ENCODE data around the gene TM7SF2. TPM values are rescaled to one million over a fixed set of nuclear protein-coding genes. Genes with fewer than 3 reads are reported as not detected.

TM7SF2 gene
- total RNA-seq, 1 experiment from 2014 or later, result 49.5 TPM

DNA sequence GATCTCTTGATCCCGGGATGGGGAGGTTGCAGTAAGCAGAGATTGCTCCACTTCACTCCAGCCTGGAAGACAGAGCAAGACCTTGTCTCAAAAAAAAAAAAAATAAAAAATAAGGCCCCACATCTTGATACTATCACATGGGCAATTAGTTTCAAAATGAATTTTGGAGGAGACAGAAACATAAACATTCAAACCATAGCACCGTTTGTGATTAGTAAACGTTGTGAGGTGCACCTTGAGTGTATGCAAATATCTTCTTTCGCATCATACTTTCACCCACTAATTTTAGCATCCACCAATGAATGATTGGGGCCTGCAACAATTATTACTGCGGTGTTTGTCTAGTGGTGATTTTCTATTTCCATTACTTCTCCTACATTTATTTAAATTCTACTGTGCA, 47.3 kb downstream of the TM7SF2 start:
- no peaks in the 10 kb centered on the region for H3K27me3 ChIP-seq (ENCODE audit: insufficient read depth, low read depth)
- no peak for DNase-seq
- H3K79me2 ChIP-seq (ENCODE audit: low read depth), result no peaks in the 10 kb centered on the region
- peaks cover 16% of the 10 kb centered on the region for H3F3A ChIP-seq (ENCODE audit: insufficient read depth, low read depth)
- no peak overlapping the region for H3K4me2 ChIP-seq
- H2AFZ ChIP-seq, result no peak overlapping the region
- H3K9me2 ChIP-seq (ENCODE audit: insufficient read depth), result no peaks in the 10 kb centered on the region
- H4K20me1 ChIP-seq (ENCODE audit: insufficient read depth), result no peaks in the 10 kb centered on the region
- H3K4me1 ChIP-seq (replicated peaks; ENCODE audit: insufficient read depth), result no peaks in the 10 kb centered on the region
- no peak overlapping the region for H3K27ac ChIP-seq
- H3K4me3 ChIP-seq, result no peak overlapping the region
- no TSS peak for BruUV-seq (replicated peaks)
- H3K9me3 ChIP-seq (ENCODE audit: insufficient read depth, low read depth), result no peaks in the 10 kb centered on the region
- ChIA-PET POLR2A (ENCODE audit: unreplicated experiment) (no interaction called here), CTCF (no interaction called here)
- intact Hi-C loops (cut with micrococcal nuclease; ENCODE audit: unreplicated experiment), result no loop called here
- TF ChIP-seq EZH2 (IDR thresholded peaks at IDR 0.05; ENCODE audit: low read depth), result no peak
- TF ChIP-seq, protein P1, sequence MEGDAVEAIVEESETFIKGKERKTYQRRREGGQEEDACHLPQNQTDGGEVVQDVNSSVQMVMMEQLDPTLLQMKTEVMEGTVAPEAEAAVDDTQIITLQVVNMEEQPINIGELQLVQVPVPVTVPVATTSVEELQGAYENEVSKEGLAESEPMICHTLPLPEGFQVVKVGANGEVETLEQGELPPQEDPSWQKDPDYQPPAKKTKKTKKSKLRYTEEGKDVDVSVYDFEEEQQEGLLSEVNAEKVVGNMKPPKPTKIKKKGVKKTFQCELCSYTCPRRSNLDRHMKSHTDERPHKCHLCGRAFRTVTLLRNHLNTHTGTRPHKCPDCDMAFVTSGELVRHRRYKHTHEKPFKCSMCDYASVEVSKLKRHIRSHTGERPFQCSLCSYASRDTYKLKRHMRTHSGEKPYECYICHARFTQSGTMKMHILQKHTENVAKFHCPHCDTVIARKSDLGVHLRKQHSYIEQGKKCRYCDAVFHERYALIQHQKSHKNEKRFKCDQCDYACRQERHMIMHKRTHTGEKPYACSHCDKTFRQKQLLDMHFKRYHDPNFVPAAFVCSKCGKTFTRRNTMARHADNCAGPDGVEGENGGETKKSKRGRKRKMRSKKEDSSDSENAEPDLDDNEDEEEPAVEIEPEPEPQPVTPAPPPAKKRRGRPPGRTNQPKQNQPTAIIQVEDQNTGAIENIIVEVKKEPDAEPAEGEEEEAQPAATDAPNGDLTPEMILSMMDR (conservative IDR thresholded peaks at IDR 0.05), result no peak
- H3K36me3 ChIP-seq (ENCODE audit: low read depth), result no peaks in the 10 kb centered on the region

DNA sequence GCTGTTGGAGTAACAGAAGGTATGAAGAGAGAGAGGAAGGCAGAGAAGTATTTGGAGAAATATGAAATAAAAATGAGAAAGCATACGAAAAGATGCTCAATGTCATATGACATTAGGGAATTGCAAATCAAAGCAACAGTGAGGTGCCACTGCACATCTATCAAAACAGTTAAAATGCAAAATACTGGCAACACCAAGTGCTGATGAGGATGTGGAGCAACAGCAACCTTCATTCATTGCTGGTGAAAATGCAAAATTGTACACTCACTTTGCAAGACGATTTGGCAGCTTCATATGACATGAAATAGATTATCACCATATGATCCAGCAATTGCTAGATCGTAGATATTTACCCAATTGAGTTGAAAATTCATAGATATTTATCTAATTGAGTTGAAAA, 49.0 kb downstream of the TM7SF2 start:
- DNase-seq, result no peak
- TF ChIP-seq, protein P1 (conservative IDR thresholded peaks at IDR 0.05), result no peak
- TF ChIP-seq EZH2 (IDR thresholded peaks at IDR 0.05; ENCODE audit: low read depth), result no peak

DNA sequence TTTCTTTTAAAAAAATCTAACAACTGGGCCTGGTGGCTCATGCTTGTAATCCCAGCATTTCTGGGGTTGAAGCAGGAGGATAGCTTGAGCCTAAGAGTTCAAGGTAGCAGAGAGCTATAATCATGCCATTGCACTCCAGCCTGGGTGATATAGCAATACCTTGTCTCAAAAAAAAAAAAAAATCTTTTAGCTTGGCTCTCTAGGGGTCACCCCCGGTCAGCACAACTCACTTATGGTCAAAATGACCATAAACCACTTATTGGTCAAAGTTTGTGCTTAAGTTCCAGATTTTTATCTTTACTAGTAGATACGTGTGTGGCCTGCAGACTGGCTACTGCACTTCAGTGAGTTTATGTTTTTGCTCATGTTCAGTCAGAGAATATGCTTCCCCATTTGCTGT, 52.0 kb downstream of the TM7SF2 start:
- no peak overlapping the region for H2AFZ ChIP-seq
- no peaks in the 10 kb centered on the region for H3K36me3 ChIP-seq (ENCODE audit: low read depth)
- H3K4me2 ChIP-seq, result no peak overlapping the region
- BruUV-seq (replicated peaks), result no TSS peak
- H3K9me3 ChIP-seq (ENCODE audit: insufficient read depth, low read depth), result no peaks in the 10 kb centered on the region
- no peak overlapping the region for H3K27ac ChIP-seq
- H3K79me2 ChIP-seq (ENCODE audit: low read depth), result no peaks in the 10 kb centered on the region
- TF ChIP-seq, protein P1 (conservative IDR thresholded peaks at IDR 0.05), result no peak
- no peak for TF ChIP-seq EZH2 (IDR thresholded peaks at IDR 0.05; ENCODE audit: low read depth)
- ChIA-PET POLR2A (ENCODE audit: unreplicated experiment) (interaction anchor here (0.6 kb wide), 1 partner anchor 354 kb away, joined by 3 read pairs; no protein-coding TSS in a partner anchor), CTCF (interaction anchor here (0.6 kb wide), 1 partner anchor 46 kb away, joined by 4 read pairs; the partner anchor contains the start of gene ZNHIT2)
- no peaks in the 10 kb centered on the region for H4K20me1 ChIP-seq (ENCODE audit: insufficient read depth)
- H3K4me3 ChIP-seq, result no peak overlapping the region
- intact Hi-C loops (cut with micrococcal nuclease; ENCODE audit: unreplicated experiment), result no loop called here
- no peaks in the 10 kb centered on the region for H3K27me3 ChIP-seq (ENCODE audit: insufficient read depth, low read depth)
- no peaks in the 10 kb centered on the region for H3K4me1 ChIP-seq (replicated peaks; ENCODE audit: insufficient read depth)
- H3F3A ChIP-seq (ENCODE audit: insufficient read depth, low read depth), result peaks cover 11% of the 10 kb centered on the region; the same call in 1 of the 2 replicates
- H3K9me2 ChIP-seq (ENCODE audit: insufficient read depth), result no peaks in the 10 kb centered on the region
- DNase-seq, result no peak

More for the DNA sequence above, 49.0 kb downstream of the TM7SF2 start:
- no peaks in the 10 kb centered on the region for H3K36me3 ChIP-seq (ENCODE audit: low read depth)
- H3K9me3 ChIP-seq (ENCODE audit: insufficient read depth, low read depth), result no peaks in the 10 kb centered on the region
- no peaks in the 10 kb centered on the region for H3K79me2 ChIP-seq (ENCODE audit: low read depth)
- no peak overlapping the region for H3K27ac ChIP-seq
- no peaks in the 10 kb centered on the region for H4K20me1 ChIP-seq (ENCODE audit: insufficient read depth)
- H2AFZ ChIP-seq, result no peak overlapping the region
- H3K27me3 ChIP-seq (ENCODE audit: insufficient read depth, low read depth), result no peaks in the 10 kb centered on the region
- H3K4me1 ChIP-seq (replicated peaks; ENCODE audit: insufficient read depth), result no peaks in the 10 kb centered on the region
- intact Hi-C loops (cut with micrococcal nuclease; ENCODE audit: unreplicated experiment), result no loop called here
- BruUV-seq (replicated peaks), result no TSS peak
- ChIA-PET CTCF (no interaction called here), POLR2A (ENCODE audit: unreplicated experiment) (no interaction called here)
- H3K4me2 ChIP-seq, result no peak overlapping the region
- H3K9me2 ChIP-seq (ENCODE audit: insufficient read depth), result no peaks in the 10 kb centered on the region
- no peak overlapping the region for H3K4me3 ChIP-seq
- peaks cover 17% of the 10 kb centered on the region for H3F3A ChIP-seq (ENCODE audit: insufficient read depth, low read depth)

Small RNAs within 50 kb of the gene (microRNA-seq; reads per million reads assigned to microRNA genes)
- gene MIR6751 (ENCODE audit: borderline number of aligned reads, borderline replicate concordance), result not detected

Other genes starting within 250 kb of the TM7SF2 start
- 110 and 134 TPM in 2 replicates for gene EHD1, start 233.3 kb upstream of the TM7SF2 start, total RNA-seq (2021)
- 48.2 and 53.2 TPM in 2 replicates for gene ATG2A, start 194.7 kb upstream of the TM7SF2 start, total RNA-seq (2021)
- 13.7 and 13.9 TPM in 2 replicates for gene PPP2R5B, start 187.2 kb upstream of the TM7SF2 start, total RNA-seq (2021)
- gene GPHA2, start 176.0 kb upstream of the TM7SF2 start, total RNA-seq (2021), result 1.0 and 2.1 TPM in 2 replicates
- 4.5 and 7.1 TPM in 2 replicates for gene MAJIN, start 139.8 kb upstream of the TM7SF2 start, total RNA-seq (2021)
- 0.46 and 1.2 TPM in 2 replicates for gene BATF2, start 114.9 kb upstream of the TM7SF2 start, total RNA-seq (2021)
- gene ARL2, start 97.7 kb upstream of the TM7SF2 start, total RNA-seq (2021), result 97.5 and 106 TPM in 2 replicates
- 38.2 and 40.6 TPM in 2 replicates for gene SNX15, start 84.4 kb upstream of the TM7SF2 start, total RNA-seq (2021)
- 33.9 and 48.0 TPM in 2 replicates for gene SAC3D1, start 70.7 kb upstream of the TM7SF2 start, total RNA-seq (2021)
- not detected in 2 replicates for gene NAALADL1, start 53.3 kb upstream of the TM7SF2 start, total RNA-seq (2021)
- 86.4 and 97.8 TPM in 2 replicates for gene CDCA5, start 27.8 kb upstream of the TM7SF2 start, total RNA-seq (2021)
- gene ZFPL1, start 27.6 kb upstream of the TM7SF2 start, total RNA-seq (2021), result 63.6 and 68.2 TPM in 2 replicates
- 113 and 279 TPM in 2 replicates for gene VPS51, start 15.7 kb upstream of the TM7SF2 start, total RNA-seq (2021)
- gene ZNHIT2, start 5.8 kb downstream of the TM7SF2 start, total RNA-seq (2021), result 13.7 and 22.3 TPM in 2 replicates
- 973 and 1,165 TPM in 2 replicates for gene FAU, start 10.3 kb downstream of the TM7SF2 start, total RNA-seq (2021)
- 84.5 and 95.0 TPM in 2 replicates for gene MRPL49, start 10.4 kb downstream of the TM7SF2 start, total RNA-seq (2021)
- gene SYVN1, start 22.6 kb downstream of the TM7SF2 start, total RNA-seq (2021), result 40.9 and 51.5 TPM in 2 replicates
- gene SPDYC, start 58.4 kb downstream of the TM7SF2 start, total RNA-seq (2021), result not detected in 2 replicates
- 502 and 559 TPM in 2 replicates for gene CAPN1, start 70.1 kb downstream of the TM7SF2 start, total RNA-seq (2021)
- gene POLA2, start 150.1 kb downstream of the TM7SF2 start, total RNA-seq (2021), result 37.1 and 39.3 TPM in 2 replicates
- 17.8 and 20.8 TPM in 2 replicates for gene CDC42EP2, start 203.0 kb downstream of the TM7SF2 start, total RNA-seq (2021)
- 75.6 and 80.6 TPM in 2 replicates for gene DPF2, start 222.0 kb downstream of the TM7SF2 start, total RNA-seq (2021)
- gene TIGD3, start 242.9 kb downstream of the TM7SF2 start, total RNA-seq (2021), result 1.7 and 1.8 TPM in 2 replicates